MM.1S (cell line): ENCODE measurements around the gene RPL39.
A peak's percentile ranks its signal among the peaks of the same experiment; 100 is the strongest.
"Not testable (repeated sequence)": the region's sequence is repeated elsewhere in the genome, so short reads cannot be mapped to it uniquely, and the experiment has no call there.

Experiments
- DNase-seq: peaks from one replicate; pipeline ENCODE4 v3.0.0-alpha.2; 2015
- H2AFZ ChIP-seq: fragments of 300-600 bp; sonication (generic); 2 replicates; pipeline ENCODE4 v1.6.0; 2016; ENCODE audit warnings: antibody characterized with exemption, low read length
- H3F3A ChIP-seq: fragments of 300-600 bp; sonication (generic); 2 replicates; pipeline ENCODE4 v1.6.1; 2016; ENCODE audit warnings: mild to moderate bottlenecking, antibody characterized with exemption, low read length, moderate library complexity, mixed read lengths; ENCODE audit not compliant: insufficient read depth
- H3K27ac ChIP-seq: fragments of 300-600 bp; sonication (generic); 2 replicates; pipeline ENCODE4 v1.5.1; 2016; ENCODE audit warnings: mild to moderate bottlenecking, low read length
- H3K27me3 ChIP-seq: fragments of 300-600 bp; sonication (generic); replicated peaks from 2 replicates; pipeline ENCODE4 v1.6.0; 2016; ENCODE audit warnings: low read length; ENCODE audit not compliant: insufficient read depth
- H3K36me3 ChIP-seq: fragments of 300-600 bp; sonication (generic); replicated peaks from 2 replicates; pipeline ENCODE4 v1.6.1; 2016; ENCODE audit warnings: mild to moderate bottlenecking, low read length, mixed read lengths; ENCODE audit not compliant: insufficient read depth
- H3K4me1 ChIP-seq: fragments of 300-600 bp; sonication (generic); 2 replicates; pipeline ENCODE4 v1.6.1; 2016; ENCODE audit warnings: low read length, mixed read lengths
- H3K4me2 ChIP-seq: fragments of 300-600 bp; sonication (generic); 2 replicates; pipeline ENCODE4 v1.6.0; 2016; ENCODE audit warnings: low read depth, low read length
- H3K4me3 ChIP-seq: fragments of 300-600 bp; sonication (generic); 2 replicates; pipeline ENCODE4 v1.5.1; 2016; ENCODE audit warnings: low read length, mixed read lengths
- H3K79me2 ChIP-seq: fragments of 300-600 bp; sonication (generic); 2 replicates; pipeline ENCODE4 v1.6.1; 2016; ENCODE audit warnings: mixed run types, low read length, mixed read lengths
- H3K9ac ChIP-seq: fragments of 300-600 bp; sonication (generic); 2 replicates; pipeline ENCODE4 v1.6.1; 2016; ENCODE audit warnings: low read length, mixed read lengths
- H3K9me2 ChIP-seq: fragments of 300-600 bp; sonication (generic); replicated peaks from 2 replicates; pipeline ENCODE4 v1.6.1; 2016; ENCODE audit warnings: mild to moderate bottlenecking, low read length, mixed read lengths; ENCODE audit not compliant: insufficient read depth
- H3K9me3 ChIP-seq: fragments of 300-600 bp; sonication (generic); replicated peaks from 2 replicates; pipeline ENCODE4 v1.6.1; 2016; ENCODE audit warnings: mild to moderate bottlenecking, low read length, mixed read lengths; ENCODE audit not compliant: insufficient read depth
- H4K20me1 ChIP-seq: fragments of 300-600 bp; sonication (generic); 2 replicates; pipeline ENCODE4 v1.6.1; 2016; ENCODE audit warnings: mild to moderate bottlenecking, low read length, moderate library complexity, mixed read lengths; ENCODE audit not compliant: insufficient read depth
- EZH2 ChIP-seq: fragments of 300-600 bp; sonication (generic); optimal IDR thresholded peaks from 2 replicates; pipeline ENCODE3; 2017; ENCODE audit warnings: low read depth, mild to moderate bottlenecking, antibody characterized with exemption, low read length, mixed read lengths
- EZH2phosphoT487 ChIP-seq: fragments of 300-600 bp; sonication (generic); IDR thresholded peaks from 2 replicates; pipeline ENCODE4 v1.6.1; 2018; ENCODE audit warnings: antibody characterized with exemption, low read length
- TF ChIP-seq, protein P1 (sequence below): fragments of 300-600 bp; sonication (generic); IDR thresholded peaks from 2 replicates; pipeline ENCODE4 v1.5.1; 2016; ENCODE audit warnings: antibody characterized with exemption, low read length, mixed read lengths

RPL39 gene

DNA sequence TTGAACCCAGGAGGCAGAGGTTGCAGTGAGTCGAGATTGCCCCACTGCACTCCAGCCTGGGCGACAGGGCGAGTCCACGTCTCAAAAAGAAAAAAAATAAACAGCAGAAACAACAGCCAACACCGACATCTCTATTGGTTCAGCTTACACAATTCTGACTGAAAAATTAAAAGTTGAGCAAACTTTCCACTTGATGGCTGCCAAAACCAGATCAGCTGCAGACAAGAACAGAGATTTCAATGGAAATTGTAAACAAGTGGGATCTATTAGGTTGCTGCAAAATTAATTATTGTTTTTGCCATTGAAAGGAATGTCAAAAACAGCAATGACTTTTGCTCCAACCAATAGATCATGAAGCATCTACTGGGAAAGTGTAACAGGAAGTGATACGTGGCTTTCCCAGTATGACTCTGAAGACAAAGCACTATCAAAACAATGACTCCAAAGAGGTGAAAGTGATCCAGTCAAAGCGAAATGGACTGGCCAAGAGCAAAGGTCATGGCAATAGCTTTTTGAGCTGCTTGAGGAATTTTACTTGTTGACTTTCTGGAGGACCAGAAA, 35.0 kb upstream of the RPL39 start:
- TF ChIP-seq EZH2phosphoT487 = no peak
- TF ChIP-seq, protein P1, sequence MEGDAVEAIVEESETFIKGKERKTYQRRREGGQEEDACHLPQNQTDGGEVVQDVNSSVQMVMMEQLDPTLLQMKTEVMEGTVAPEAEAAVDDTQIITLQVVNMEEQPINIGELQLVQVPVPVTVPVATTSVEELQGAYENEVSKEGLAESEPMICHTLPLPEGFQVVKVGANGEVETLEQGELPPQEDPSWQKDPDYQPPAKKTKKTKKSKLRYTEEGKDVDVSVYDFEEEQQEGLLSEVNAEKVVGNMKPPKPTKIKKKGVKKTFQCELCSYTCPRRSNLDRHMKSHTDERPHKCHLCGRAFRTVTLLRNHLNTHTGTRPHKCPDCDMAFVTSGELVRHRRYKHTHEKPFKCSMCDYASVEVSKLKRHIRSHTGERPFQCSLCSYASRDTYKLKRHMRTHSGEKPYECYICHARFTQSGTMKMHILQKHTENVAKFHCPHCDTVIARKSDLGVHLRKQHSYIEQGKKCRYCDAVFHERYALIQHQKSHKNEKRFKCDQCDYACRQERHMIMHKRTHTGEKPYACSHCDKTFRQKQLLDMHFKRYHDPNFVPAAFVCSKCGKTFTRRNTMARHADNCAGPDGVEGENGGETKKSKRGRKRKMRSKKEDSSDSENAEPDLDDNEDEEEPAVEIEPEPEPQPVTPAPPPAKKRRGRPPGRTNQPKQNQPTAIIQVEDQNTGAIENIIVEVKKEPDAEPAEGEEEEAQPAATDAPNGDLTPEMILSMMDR = no peak
- no peak for TF ChIP-seq EZH2
- 0 out of 2 replicates have a peak, but pooled peaks cover 5% of the 10 kb centered on the region for H3K4me1 ChIP-seq
- no peak overlapping the region for H2AFZ ChIP-seq
- no peak overlapping the region for H3K27ac ChIP-seq
- H4K20me1 ChIP-seq = no peaks in the 10 kb centered on the region
- no peaks in the 10 kb centered on the region for H3K79me2 ChIP-seq
- no peaks in the 10 kb centered on the region; the same call in 1 of the 2 replicates for H3F3A ChIP-seq
- H3K36me3 ChIP-seq = no peaks in the 10 kb centered on the region
- no peaks in the 10 kb centered on the region for H3K9me3 ChIP-seq
- H3K9ac ChIP-seq = no peak overlapping the region
- H3K4me2 ChIP-seq = no peak overlapping the region
- H3K9me2 ChIP-seq = no peaks in the 10 kb centered on the region
- no peaks in the 10 kb centered on the region for H3K27me3 ChIP-seq
- no peak for DNase-seq
- no peak overlapping the region for H3K4me3 ChIP-seq

DNA sequence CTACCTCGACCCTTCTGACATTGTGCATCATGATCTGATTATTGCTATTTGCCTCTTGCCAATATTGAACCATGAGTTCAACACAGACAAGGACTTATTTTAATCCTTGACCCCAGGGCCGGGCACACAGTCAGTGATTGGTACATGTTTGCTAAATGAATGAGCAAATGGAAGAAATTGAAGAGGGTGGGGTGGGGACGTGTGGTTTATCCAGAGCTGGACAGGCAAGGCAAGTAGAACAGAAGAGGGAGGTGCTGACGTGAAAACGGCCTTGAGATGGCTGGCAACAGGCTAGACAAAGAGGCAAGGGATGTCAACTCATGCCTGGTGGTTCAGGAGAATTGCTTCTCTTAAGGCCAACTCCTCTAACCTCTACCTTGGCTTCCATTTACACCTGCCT, 32.8 kb upstream of the RPL39 start:
- H2AFZ ChIP-seq, H3K9ac ChIP-seq, H3K79me2 ChIP-seq, DNase-seq, H3K36me3 ChIP-seq, H3K4me3 ChIP-seq, H3K4me2 ChIP-seq, H3F3A ChIP-seq, H3K9me2 ChIP-seq, H4K20me1 ChIP-seq, H3K4me1 ChIP-seq, H3K9me3 ChIP-seq, H3K27me3 ChIP-seq, H3K27ac ChIP-seq: not testable (repeated sequence)

DNA sequence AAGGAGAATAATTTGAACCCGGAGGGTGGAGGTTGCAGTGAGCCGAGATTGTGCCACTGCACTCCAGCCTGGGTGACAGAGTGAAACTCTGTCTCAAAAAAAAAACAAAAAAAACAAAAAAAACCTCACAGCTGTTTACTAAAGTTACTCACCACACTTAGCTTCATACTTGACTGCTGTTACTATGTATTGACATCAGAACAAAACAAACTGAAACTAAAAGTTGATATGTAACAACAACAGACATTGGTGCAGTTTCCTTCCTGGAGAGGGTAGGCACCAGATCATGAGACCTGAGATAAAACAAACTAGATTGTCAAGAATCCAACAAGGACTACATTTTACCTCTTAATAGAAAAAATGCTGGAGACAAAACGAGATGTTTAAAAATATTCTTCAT, 30.3 kb upstream of the RPL39 start:
- Histone ChIP-seq H3K4me2 (peak overlapping the region; percentile 53; the same call in 1 of the 2 replicates), H3K9ac (peak overlapping the region; percentile 30; the same call in 1 of the 2 replicates), H3K27ac (peak overlapping the region; percentile 73; the same call in 1 of the 2 replicates), H3K4me3 (peak overlapping the region; percentile 34), H2AFZ (peak overlapping the region; percentile 60)
- not testable (repeated sequence) for H3F3A ChIP-seq, H3K9me3 ChIP-seq, H3K9me2 ChIP-seq, H3K79me2 ChIP-seq, H3K36me3 ChIP-seq, H4K20me1 ChIP-seq, H3K27me3 ChIP-seq, H3K4me1 ChIP-seq
- DNase-seq = peak; percentile 88

DNA sequence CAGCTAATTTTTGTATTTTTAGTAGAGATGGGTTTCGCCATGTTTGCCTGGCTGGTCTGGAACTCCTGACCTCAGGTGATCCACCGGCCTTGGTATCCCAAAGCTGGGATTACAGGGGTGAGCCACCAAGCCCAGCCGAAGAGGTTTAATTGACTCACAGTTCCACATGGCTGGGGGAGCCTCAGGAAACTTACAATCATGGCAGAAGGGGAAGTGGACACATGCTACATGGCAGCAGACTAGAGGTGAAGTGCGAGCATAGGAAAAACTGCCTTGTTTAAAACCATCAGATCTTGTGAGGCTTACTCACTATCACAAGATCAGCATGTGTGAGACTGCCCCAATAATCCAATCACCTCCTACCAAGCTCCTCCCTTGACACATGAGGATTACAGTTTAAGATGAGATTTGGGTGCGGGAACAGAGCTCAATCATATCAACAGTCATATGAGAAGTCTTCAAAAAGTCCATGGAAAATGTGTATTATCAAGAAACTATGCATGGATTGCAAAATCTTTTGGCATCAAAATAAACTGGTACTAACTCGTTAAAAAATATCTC, 25.8 kb upstream of the RPL39 start:
- no peak for TF ChIP-seq EZH2phosphoT487
- TF ChIP-seq EZH2 = no peak
- TF ChIP-seq, protein P1 = no peak
- H2AFZ ChIP-seq = no peak overlapping the region
- no peaks in the 10 kb centered on the region; the same call in 1 of the 2 replicates for H3F3A ChIP-seq
- no peaks in the 10 kb centered on the region for H3K27me3 ChIP-seq
- H3K9ac ChIP-seq = no peak overlapping the region
- DNase-seq = no peak
- H4K20me1 ChIP-seq = no peaks in the 10 kb centered on the region
- H3K79me2 ChIP-seq = no peaks in the 10 kb centered on the region
- no peaks in the 10 kb centered on the region for H3K9me3 ChIP-seq
- H3K9me2 ChIP-seq = no peaks in the 10 kb centered on the region
- H3K4me2 ChIP-seq = no peak overlapping the region
- 0 out of 2 replicates have a peak, but pooled peaks cover 3% of the 10 kb centered on the region for H3K4me1 ChIP-seq
- H3K36me3 ChIP-seq = no peaks in the 10 kb centered on the region
- H3K4me3 ChIP-seq = no peak overlapping the region
- H3K27ac ChIP-seq = no peak overlapping the region
